G401 (cell line): Measurements from ENCODE around the gene NEB. TPM values are rescaled to one million over a fixed set of nuclear protein-coding genes. Genes with fewer than 3 reads are reported as not detected.
A peak's percentile ranks its signal among the peaks of the same experiment; 100 is the strongest.
"Not testable (repeated sequence)": the region's sequence is repeated elsewhere in the genome, so short reads cannot be mapped to it uniquely, and the experiment has no call there.

Source experiments
- DNase-seq: peaks from one replicate; pipeline ENCODE4 v3.0.0-alpha.2; 2015; ENCODE audit warnings: low spot score
- in situ Hi-C: cut with HindIII; loops from 2 replicates; pipeline ENCODE4 v1.10.0; 2016; ENCODE audit warnings: low sequenced_read_pairs, mixed read lengths
- total RNA-seq: library from RNA; depleted of rRNA; stranded (reverse); fragments of >200 nt; shearing (Covaris generic); gene quantifications from 2 replicates; pipeline ENCODE4 v1.2.3, GENCODE V29; 2014

NEB gene
- total RNA-seq, 1 experiment from 2014 or later, result 0.27 TPM

DNA sequence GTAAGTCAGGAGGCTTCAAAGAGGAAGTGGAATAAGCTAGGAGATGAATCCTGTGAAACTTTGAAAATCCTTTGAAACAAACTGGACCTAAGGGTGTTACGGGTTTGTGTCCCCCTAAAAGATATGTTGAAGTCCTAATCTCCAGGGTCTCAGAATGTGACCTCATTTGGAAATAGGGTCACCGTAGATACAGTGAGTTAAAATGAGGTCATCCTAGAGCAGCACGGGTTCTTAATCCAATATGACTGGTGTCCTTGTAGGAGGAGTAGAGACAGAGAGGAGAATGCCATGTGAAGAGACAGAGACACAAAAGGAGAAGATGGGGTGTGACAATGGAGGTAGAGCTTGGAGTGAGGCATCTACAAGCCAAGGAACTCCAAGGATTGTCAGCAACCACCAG lies 26.9 kb upstream of the NEB start:
- in situ Hi-C loops, result no loop called here

DNA sequence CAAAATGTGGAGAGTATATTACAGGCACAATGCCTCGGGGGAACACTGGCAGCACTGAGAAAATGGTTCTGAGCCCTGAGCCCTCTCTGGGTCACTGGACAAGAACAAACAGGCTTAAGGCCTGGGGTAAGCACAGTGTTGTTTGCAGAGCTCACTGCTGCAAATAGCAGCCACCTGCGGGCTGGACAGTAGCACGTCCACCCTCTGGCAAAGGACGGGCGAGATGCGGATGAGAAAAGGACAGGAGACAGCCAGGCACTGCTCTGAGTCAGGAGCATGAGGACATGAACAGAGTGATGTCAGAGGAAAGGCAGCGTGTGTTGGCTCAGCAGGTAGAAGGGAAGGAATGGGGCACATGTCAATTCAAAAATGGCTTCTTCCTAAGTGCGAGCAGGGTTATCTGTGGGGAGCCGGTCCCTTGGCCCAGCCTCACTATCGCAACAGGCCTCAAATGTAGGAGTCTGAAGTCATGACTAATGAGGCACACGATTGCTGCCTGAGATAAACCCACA lies 25.9 kb upstream of the NEB start:
- in situ Hi-C loops, result no loop called here
- peak; percentile 93 for DNase-seq

More for the DNA sequence above, 26.9 kb upstream of the NEB start:
- DNase-seq, result no peak

DNA sequence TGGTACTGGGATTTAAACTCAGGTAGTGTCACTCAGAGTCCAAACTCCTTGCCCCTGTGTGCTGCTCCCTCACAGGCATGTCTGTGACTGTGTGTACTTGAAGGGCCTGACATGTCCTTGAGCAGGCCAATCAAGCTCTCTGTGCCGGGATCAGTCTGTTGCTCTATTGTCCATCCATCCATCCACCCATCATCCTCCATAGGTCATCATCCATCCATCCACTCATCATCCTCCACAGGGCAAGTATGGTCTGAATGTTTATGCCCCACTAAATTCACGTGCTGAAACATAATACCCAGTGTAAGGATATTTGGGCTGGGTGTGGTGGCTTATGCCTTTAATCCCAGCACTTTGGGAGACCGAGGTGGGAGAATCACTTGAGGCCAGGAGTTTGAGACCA lies 24.5 kb upstream of the NEB start:
- no peak for DNase-seq
- in situ Hi-C loops, result no loop called here

DNA sequence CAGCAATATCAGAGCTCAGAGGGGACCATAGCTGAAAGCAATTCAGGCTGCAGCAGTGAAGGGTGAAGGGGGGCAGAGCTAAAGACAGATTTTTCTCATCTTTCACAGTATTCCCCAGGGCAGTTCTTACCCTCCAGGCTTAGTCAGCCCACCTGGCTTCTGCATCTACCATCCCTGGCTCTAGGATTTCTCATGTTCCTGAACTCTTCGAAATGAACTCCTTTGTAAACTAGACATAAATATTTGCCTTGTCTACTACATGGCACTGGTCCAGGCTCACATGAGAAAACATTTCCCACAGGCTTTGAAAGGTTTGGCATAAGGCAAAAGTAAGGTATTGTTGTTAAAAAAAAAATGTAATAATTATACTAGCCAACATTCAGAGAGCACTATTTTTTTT lies 23.6 kb upstream of the NEB start:
- peak; percentile 23 for DNase-seq
- in situ Hi-C loops, result no loop called here

DNA sequence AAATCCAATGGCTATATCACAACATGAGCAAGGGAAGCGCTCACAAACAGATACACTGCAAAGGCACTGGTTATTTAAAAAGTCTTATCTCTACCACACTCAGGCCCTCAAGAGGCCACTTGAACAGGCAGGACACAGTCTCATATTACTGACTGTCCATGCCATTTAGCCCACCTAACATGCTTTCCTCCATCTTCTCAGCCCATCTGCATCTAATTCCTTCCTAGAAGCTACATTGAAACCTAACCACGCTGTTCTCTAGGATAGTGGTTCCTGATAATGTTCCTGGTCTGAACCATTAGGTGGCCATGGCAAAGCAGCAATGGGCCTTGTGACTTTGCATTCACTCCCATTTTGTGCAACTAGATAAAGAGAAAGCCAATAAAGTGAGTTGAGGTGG lies 22.5 kb upstream of the NEB start:
- no peak for DNase-seq
- in situ Hi-C loops, result no loop called here

DNA sequence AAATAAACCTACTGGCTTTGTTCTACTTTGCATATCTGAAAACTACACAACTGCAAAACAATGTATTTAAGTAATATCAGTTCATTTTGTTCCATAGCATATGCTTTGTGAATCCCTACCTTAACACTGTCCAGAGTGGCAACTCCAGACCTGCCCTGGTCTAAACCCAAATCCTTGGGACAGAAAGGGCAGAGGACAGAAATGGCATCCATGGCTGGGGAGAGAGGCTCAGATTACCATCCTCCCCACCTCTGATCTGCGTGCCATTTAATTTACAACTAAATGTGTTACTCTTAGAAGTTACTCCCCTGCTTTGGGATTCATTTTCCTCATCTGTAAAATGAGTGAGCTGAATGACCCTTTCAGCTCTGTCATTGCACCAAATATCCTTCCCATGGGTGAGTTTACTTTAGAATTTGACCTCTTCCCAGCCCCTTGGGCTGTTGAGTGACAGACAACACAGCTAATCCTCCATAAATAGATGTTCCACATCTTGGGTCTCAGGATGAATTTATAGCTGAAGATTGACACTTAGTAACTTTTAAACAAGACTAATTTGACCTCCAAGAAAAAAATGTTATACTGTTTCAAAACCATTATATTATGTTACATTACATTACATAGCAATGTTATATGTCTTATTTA lies 20.1 kb upstream of the NEB start:
- in situ Hi-C loops, result no loop called here
- DNase-seq, result no peak

DNA sequence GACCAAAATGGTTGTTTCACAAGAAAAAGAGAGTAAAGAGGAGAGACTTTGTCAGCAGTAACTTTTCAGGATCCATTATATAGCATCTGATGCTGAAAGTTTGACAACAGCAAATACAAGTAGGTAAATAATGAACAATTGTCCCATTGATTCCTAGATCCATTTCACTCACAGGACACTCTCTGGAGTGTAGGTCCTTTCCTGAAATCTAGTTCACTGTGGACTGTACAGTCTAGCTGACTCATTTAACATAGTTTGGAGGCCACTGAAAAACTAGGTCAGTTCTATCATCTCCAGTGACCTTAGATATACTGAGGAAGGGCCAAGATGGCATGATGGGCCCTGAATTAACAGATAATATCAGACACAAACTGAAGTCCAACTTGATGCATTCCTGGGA lies 19.3 kb upstream of the NEB start:
- DNase-seq, result no peak
- in situ Hi-C loops, result no loop called here

DNA sequence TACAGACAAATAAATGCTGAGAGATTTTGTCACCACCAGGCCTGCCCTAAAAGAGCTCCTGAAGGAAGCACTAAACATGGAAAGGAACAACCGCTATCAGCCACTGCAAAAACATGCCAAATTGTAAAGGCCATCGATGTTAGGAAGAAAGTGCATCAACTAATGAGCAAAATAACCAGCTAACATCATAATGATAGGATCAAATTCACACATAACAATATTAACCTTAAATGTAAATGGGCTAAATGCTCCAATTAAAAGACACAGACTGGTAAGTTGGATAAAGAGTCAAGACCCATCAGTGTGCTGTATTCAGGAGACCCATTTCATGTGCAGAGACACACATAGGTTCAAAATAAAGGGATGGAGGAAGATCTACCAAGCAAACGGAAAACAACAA lies 11.0 kb upstream of the NEB start:
- DNase-seq, in situ Hi-C loops: not testable (repeated sequence)

DNA sequence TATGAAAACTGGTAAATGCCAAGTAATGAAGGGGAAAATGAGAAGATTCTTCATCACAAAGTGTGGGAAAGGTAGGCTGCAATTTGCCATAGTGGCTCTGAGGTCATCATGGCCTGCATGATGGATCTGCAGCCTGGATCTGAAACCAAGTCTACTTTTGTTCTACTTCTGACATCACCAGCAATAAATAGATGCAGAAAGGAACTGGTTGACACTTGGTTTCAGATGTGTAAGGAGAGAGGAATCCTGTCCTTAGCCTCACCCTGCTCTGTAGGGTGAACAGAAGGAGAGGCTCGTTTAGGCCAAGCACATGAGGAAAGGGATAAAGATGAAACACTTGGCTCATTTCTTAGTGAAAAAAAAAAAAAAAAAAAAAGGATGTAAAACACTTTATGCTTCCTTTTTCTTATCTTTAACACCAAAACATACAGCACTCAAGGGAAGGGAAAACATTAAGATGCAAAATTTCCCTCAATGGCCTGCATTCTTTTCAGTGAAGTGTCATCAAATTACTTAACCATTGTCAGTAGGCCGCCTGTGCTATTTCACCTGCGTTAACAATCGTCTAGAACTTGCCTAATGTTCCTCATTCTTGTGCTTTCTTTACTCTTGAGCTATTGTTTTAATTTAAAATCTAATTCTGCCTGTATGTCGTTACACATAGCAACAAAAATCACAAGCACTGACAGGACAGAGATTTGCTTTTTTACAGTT lies 3.9 kb downstream of the NEB start:
- in situ Hi-C loops, result no loop called here
- no peak for DNase-seq

DNA sequence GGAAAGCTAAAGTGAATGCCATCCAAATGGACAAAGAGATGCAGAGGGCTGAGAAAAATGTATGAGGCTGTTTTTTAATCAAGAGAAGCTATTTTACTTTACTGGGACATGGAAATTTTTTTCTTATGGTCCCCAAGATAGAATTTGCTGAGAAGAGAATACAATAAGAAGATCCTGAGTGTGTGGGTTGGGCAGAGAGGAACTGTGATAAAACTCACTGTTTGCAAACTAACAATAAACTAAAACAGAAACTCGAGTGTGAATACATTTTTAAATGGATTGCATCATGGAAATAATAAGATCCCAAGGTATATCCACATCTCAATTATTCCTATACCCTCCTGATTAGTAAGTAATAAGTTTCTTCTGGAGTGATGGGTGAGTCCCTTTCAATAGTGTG lies 4.4 kb downstream of the NEB start:
- in situ Hi-C loops, result no loop called here

DNA sequence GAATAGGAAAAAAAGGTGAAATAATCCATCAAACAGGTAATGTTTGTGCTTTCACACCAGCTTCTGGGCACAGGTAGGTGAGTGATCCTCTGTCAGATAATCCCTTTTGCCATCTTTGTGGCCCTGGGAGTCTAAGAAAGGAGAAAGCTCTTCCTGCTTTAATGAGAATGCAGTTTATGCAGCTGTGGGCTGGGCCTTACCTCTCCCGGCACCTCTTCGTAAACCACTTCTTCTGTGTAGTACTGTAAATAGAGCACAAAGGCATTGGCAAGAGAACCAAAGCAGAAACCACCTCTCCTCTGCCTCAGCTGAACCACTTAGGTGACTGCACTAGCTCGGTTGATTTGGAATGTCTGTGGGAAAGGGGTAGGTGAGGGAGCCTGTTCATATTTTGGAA lies 4.9 kb downstream of the NEB start:
- DNase-seq, result peak; percentile 23
- in situ Hi-C loops, result no loop called here

More for the DNA sequence above, 4.4 kb downstream of the NEB start:
- DNase-seq, result no peak

DNA sequence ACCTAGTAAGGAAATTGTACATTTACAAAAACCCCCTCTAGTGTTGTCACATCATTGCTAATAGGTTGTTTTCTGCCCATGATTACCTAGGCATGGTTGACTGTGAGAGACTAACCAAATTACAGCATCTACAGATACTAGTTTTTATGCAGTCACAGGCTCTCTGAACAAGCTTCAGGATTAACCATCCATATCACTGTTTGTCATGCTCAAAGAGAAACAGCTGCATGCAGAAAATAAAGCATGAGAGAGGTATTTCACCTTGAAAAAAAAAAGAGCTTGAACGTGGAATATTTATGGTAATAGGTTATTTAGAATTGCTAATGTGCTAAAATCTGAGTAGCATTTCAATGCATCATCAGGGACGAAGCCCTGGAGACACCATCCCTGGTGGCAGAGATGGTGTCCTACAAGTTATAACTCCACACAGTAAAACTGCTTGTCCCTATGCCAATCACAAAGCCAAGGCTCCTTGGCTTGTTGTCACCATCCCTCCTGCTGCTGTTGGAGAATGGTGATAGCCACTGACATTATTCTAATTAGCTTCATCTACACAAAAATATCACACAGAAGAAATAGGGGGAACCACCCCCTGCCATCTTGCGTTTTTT lies 5.4 kb downstream of the NEB start:
- peak; percentile 58 for DNase-seq
- in situ Hi-C loops, result no loop called here

DNA sequence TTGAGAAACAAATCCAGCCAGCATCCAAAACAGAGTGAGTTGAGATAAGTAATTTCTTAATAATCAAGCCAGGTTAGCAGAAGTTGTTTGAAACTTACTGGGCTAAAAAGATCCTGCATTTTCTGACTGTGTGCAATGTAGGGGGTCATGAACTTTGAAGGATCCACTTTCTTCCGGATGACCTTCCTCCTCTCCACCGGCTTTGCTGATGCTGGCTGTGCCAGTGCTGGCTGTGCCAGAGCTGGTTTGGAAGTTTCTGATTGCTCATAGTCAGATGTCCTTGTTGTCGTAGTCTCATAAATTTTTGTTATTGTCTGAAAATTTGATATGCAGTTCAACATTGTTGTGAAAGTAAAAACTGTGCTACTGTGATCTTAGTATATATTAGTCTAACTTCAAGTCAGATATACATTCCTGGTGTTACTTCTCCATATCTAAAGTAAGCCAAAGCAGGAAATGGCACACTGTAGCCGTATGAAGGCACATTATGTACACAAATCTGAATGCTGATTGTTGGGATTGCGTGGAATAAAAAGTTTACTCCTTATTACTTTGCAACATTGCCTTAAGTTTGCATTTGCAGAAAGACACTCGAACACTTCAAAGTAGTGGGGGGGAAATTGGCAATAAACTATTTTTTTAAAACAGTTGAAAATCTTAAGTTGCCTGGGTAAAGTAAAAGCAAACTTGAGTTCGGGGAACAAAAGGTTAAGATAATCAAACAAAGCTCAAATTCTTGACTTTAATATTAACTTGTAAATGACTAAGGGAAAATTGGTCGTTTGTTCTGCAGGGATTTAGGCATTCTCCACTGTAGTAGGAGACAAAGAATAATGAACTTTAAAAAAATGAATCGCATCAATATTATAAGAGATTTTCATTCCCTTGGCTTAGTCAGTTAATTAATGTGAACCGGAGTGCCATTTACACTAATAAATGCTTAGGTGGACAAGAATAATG lies 6.4 kb downstream of the NEB start:
- in situ Hi-C loops, result no loop called here
- DNase-seq, result no peak

DNA sequence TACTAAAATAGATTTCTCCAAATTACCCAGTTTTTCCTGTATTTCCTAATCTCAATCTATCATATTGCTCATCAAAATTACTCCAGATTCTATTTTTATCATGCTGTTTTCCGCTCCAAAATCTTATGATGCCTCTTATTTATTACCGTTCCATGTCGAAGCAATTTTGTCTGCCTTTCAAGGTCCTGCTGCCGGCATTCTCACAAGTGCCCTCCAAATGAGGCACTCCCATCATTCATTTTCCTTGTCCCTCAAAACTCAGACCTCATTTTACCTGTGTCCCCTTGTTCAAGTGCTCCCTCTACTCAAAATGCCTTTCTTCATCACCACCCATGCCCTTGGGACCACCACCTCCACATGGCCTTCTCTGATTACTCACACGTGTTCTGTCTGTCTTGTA lies 13.1 kb downstream of the NEB start:
- in situ Hi-C loops, result no loop called here
- no peak for DNase-seq

DNA sequence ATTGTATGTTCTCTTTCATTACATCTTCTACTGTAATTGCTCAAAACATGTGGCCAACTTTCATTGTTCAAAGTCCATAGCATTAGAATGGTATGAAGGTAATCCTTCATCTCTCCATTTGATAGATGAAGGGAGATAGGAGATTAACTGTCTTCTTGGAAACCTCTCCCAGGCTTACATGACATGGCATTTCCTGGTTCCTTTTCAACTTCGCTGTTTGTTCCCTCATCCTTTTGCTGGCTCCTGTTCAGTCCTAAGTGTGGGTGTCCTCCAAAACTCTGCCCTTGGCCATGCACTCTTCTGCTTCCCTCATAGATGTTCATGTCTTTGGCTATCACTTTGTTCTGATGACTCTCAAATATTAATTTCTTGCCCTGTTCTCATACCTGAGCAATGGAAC lies 13.8 kb downstream of the NEB start:
- in situ Hi-C loops, result no loop called here
- no peak for DNase-seq

DNA sequence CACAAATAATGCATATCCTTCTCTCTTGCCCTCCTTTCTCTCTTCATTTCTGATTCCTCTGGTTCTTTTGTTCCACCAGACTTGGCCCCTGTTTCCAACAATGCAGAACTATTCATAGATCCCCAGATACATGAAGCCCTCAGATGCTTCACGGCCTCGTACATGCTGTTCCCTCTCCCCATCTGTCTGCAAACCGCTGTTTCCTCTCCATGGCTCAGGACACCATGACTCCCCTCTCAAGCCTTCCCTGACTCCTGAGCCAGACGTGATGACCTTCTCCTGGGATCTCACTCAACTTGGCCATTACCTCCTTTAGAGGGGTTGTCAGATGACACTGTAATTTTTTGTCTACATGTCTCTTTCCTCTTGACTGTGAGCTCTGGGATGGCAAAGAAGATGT lies 15.5 kb downstream of the NEB start:
- in situ Hi-C loops, result no loop called here
- no peak for DNase-seq

DNA sequence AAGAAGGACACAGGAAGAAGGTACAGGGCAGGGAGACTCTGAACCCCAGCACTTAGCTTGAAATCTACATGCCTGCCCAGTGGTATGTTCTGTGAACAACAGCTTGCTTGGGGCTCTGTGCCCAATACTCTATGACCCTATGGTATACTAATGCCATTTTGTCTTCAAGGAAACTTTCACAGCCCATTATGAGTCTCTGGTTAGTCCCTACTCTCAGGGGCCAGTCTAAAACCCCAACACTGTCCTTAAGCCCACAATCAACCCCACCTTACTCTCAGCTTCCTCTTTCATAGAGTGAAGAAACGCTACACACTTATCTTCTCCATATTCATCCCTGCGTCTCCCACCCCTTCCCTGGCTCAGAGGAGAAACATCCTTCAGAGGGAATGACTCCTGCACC lies 16.0 kb downstream of the NEB start:
- in situ Hi-C loops, result no loop called here
- DNase-seq, result no peak

DNA sequence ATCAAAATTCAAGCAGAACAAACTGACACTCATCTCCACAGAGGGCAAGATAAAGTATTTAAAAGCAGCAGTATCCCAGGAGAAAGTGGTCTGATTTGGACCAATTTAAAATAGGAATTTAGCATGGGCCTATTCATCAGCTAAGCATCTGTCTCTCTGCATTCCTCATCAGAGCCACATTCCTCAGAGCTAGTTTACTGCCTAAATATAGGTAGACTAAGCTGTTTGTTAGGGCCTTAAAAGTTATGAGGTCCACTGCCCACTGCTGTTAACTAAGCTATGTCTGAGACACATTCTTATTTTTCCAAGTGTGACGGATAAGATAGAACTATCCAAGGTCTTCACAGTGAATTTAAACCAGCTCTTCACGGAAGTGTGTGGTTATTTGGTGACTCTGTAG lies 17.6 kb downstream of the NEB start:
- in situ Hi-C loops, result no loop called here
- no peak for DNase-seq

DNA sequence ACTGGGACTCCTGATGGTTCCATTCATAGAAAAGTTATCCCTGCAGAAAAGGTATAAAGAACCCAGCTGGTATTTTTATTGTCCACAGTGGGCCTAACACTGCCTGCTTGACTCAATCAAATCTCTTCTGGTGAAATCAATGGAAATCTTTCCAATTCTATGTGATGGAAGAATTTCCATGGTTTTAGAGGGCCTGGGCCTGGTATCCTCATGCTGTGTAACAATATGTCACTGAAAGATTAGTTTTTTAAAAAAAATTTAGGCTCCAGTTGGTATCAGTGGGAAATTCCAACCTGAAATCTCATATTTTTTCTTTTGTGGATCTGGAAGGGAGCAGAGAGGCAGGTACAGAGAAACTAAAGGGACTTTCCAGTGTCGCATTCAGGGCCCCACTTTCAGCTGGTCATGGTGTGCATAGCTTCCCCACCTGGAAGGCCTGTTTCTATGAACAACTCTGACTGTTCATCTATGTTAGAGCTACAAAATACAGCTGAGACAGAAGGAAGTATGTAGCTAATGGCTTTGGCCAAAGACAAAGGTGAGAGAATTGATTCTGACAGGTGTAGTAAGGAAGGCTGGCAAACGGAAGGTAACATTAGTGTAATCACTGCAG lies 20.9 kb downstream of the NEB start:
- in situ Hi-C loops, result no loop called here
- peak; percentile 78 for DNase-seq
